Activated naive CD8-positive, alpha-beta T cell treated with anti-CD3 and anti-CD28 coated beads for 36 hours (primary cell): ENCODE results near the gene IGFBP3. TPM values are rescaled to one million over a fixed set of nuclear protein-coding genes. Genes with fewer than 3 reads are reported as not detected.

Experiments
- DNase-seq: peaks from one replicate; pipeline ENCODE4 v3.0.0; 2021
- H3K27ac Mint-ChIP-seq: one replicate; pipeline ENCODE4 v1.8.0; 2022; ENCODE audit warnings: mild to moderate bottlenecking, moderate library complexity, mixed read lengths
- H3K27me3 Mint-ChIP-seq: one replicate; pipeline ENCODE4 v1.8.0; 2022; ENCODE audit warnings: mild to moderate bottlenecking, mixed read lengths
- H3K36me3 Mint-ChIP-seq: one replicate; pipeline ENCODE4 v1.8.0; 2021; ENCODE audit warnings: mild to moderate bottlenecking, mixed read lengths
- H3K4me1 Mint-ChIP-seq: one replicate; pipeline ENCODE4 v1.8.0; 2021; ENCODE audit warnings: mixed read lengths
- H3K4me3 Mint-ChIP-seq: one replicate; pipeline ENCODE4 v1.8.0; 2022; ENCODE audit warnings: mild to moderate bottlenecking, moderate library complexity, mixed read lengths
- H3K9me3 Mint-ChIP-seq: one replicate; pipeline ENCODE4 v1.8.0; 2022; ENCODE audit warnings: mixed read lengths
- total RNA-seq, 2 experiments: library from RNA; stranded (reverse); gene quantifications; one replicate each; pipeline ENCODE4 v1.2.3, GENCODE V29; 2021

Gene IGFBP3
- total RNA-seq, 2 experiments from 2014 or later: 0.33 to 0.50 TPM

- no peaks in the 10 kb centered on the region for H3K4me1 Mint-ChIP-seq
- H3K9me3 Mint-ChIP-seq: no peaks in the 10 kb centered on the region
- no peak for DNase-seq
- no peak overlapping the region for H3K27ac Mint-ChIP-seq
- no peak overlapping the region for H3K4me3 Mint-ChIP-seq
- no peaks in the 10 kb centered on the region for H3K36me3 Mint-ChIP-seq
- peaks cover 69% of the 10 kb centered on the region for H3K27me3 Mint-ChIP-seq
Observed at GRCh38 chr7:45891462-45892402, 29.3 kb downstream of the IGFBP3 start.

DNA sequence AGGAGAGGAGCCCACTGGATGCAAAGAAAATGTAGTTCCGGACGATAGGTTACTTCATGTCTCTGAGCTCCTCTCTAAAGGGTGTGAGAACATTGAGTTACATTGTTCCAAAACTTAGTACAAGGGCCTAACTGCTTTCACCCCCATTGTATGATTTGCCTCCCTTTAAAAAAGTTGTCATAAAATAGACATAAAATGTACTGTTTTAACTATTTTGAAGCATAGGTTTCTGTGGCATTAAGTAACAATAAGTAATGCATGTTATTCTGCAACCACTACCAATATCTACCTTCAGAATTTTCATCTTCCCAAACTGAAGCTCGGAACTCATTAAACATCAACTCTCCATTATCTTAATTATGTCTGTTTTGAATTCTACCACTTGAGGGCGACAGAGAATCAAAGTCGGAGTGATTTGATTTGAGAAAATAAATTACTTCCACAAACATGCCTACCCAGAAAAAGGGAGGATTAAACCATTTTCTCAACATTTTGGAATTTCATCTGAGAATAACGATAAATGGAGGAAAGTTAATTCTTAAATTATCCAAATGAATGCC, 30.1 kb downstream of the IGFBP3 start:
- H3K4me1 Mint-ChIP-seq: no peaks in the 10 kb centered on the region
- H3K4me3 Mint-ChIP-seq: no peak overlapping the region
- no peak overlapping the region for H3K27ac Mint-ChIP-seq
- no peak for DNase-seq
- H3K9me3 Mint-ChIP-seq: no peaks in the 10 kb centered on the region
- peaks cover 69% of the 10 kb centered on the region for H3K27me3 Mint-ChIP-seq
- H3K36me3 Mint-ChIP-seq: no peaks in the 10 kb centered on the region

GRCh38 chr7:45890125-45890901, 30.8 kb downstream of the IGFBP3 start:
- no peak overlapping the region for H3K4me3 Mint-ChIP-seq
- no peaks in the 10 kb centered on the region for H3K36me3 Mint-ChIP-seq
- no peaks in the 10 kb centered on the region for H3K9me3 Mint-ChIP-seq
- H3K27ac Mint-ChIP-seq: no peak overlapping the region
- DNase-seq: no peak
- H3K27me3 Mint-ChIP-seq: peaks cover 69% of the 10 kb centered on the region
- no peaks in the 10 kb centered on the region for H3K4me1 Mint-ChIP-seq

GRCh38 chr7:45889367-45890067, 31.6 kb downstream of the IGFBP3 start:
- no peak for DNase-seq
- Mint-ChIP-seq H3K9me3 (no peaks in the 10 kb centered on the region), H3K27me3 (peaks cover 73% of the 10 kb centered on the region), H3K36me3 (no peaks in the 10 kb centered on the region), H3K27ac (no peak overlapping the region), H3K4me3 (no peak overlapping the region), H3K4me1 (no peaks in the 10 kb centered on the region)

DNA sequence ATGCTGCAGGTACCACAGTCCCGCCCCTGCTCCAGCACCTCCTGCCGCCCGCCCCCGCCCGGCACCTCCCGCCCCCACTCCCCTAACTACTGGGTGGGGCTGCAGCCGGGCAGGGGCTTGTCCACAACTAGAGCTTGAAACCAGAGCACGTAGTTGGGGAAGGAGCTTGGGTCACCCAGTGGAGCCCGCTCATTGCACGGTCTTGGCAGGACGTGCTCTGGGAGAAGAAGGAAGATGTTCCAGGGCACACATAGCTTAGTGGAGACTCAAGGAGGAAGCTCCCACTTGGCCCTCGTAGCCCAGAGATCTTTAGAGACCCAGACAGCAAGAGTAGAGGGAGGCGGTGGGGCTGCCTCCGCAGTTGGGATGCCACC, 32.1 kb downstream of the IGFBP3 start:
- no peak overlapping the region for H3K27ac Mint-ChIP-seq
- H3K36me3 Mint-ChIP-seq: no peaks in the 10 kb centered on the region
- no peaks in the 10 kb centered on the region for H3K4me1 Mint-ChIP-seq
- peak overlapping the region; percentile 11 for H3K4me3 Mint-ChIP-seq
- H3K9me3 Mint-ChIP-seq: no peaks in the 10 kb centered on the region
- DNase-seq: no peak
- peaks cover 70% of the 10 kb centered on the region for H3K27me3 Mint-ChIP-seq

- peaks cover 67% of the 10 kb centered on the region for H3K27me3 Mint-ChIP-seq
- H3K4me1 Mint-ChIP-seq: no peaks in the 10 kb centered on the region
- peak within 1 kb of the TSS; percentile 30 for H3K4me3 Mint-ChIP-seq
- no peak within 1 kb of the TSS for H3K27ac Mint-ChIP-seq
- DNase-seq: peak; percentile 3
- no peaks in the 10 kb centered on the region for H3K36me3 Mint-ChIP-seq
- no peaks in the 10 kb centered on the region for H3K9me3 Mint-ChIP-seq
Observed at GRCh38 chr7:45888185-45888992, 32.7 kb downstream of the IGFBP3 start, which contains the start of gene IGFBP1. IGFBP1 (plus strand) TSS chr7:45888488; CDS start chr7:45888653, 165 bp downstream.

- H3K4me1 Mint-ChIP-seq: no peaks in the 10 kb centered on the region
- H3K27me3 Mint-ChIP-seq: peaks cover 60% of the 10 kb centered on the region
- H3K9me3 Mint-ChIP-seq: no peaks in the 10 kb centered on the region
Observed at GRCh38 chr7:45886931-45887667, 34.0 kb downstream of the IGFBP3 start.

GRCh38 chr7:45885264-45885882, 35.7 kb downstream of the IGFBP3 start:
- Mint-ChIP-seq H3K27ac (no peak overlapping the region), H3K4me3 (no peak overlapping the region), H3K9me3 (no peaks in the 10 kb centered on the region), H3K27me3 (peaks cover 53% of the 10 kb centered on the region), H3K4me1 (no peaks in the 10 kb centered on the region), H3K36me3 (no peaks in the 10 kb centered on the region)
- DNase-seq: no peak

More at GRCh38 chr7:45886931-45887667, 34.0 kb downstream of the IGFBP3 start:
- no peaks in the 10 kb centered on the region for H3K36me3 Mint-ChIP-seq
- DNase-seq: no peak
- no peak overlapping the region for H3K27ac Mint-ChIP-seq
- no peak overlapping the region for H3K4me3 Mint-ChIP-seq

GRCh38 chr7:45884136-45884535, 36.9 kb downstream of the IGFBP3 start:
- DNase-seq: no peak
- no peak overlapping the region for H3K27ac Mint-ChIP-seq
- peaks cover 43% of the 10 kb centered on the region for H3K27me3 Mint-ChIP-seq
- no peaks in the 10 kb centered on the region for H3K4me1 Mint-ChIP-seq
- H3K9me3 Mint-ChIP-seq: peaks cover 2% of the 10 kb centered on the region
- H3K36me3 Mint-ChIP-seq: no peaks in the 10 kb centered on the region
- no peak overlapping the region for H3K4me3 Mint-ChIP-seq

- DNase-seq: no peak
- peaks cover 30% of the 10 kb centered on the region for H3K27me3 Mint-ChIP-seq
- H3K27ac Mint-ChIP-seq: no peak overlapping the region
- H3K36me3 Mint-ChIP-seq: no peaks in the 10 kb centered on the region
- no peaks in the 10 kb centered on the region for H3K4me1 Mint-ChIP-seq
- no peak overlapping the region for H3K4me3 Mint-ChIP-seq
- H3K9me3 Mint-ChIP-seq: peaks cover 3% of the 10 kb centered on the region
Observed at GRCh38 chr7:45882465-45882810, 38.6 kb downstream of the IGFBP3 start.

GRCh38 chr7:45881759-45882464, 39.2 kb downstream of the IGFBP3 start:
- peaks cover 3% of the 10 kb centered on the region for H3K9me3 Mint-ChIP-seq
- H3K27me3 Mint-ChIP-seq: peaks cover 24% of the 10 kb centered on the region
- no peak overlapping the region for H3K4me3 Mint-ChIP-seq
- no peaks in the 10 kb centered on the region for H3K4me1 Mint-ChIP-seq
- DNase-seq: no peak
- H3K27ac Mint-ChIP-seq: no peak overlapping the region
- H3K36me3 Mint-ChIP-seq: no peaks in the 10 kb centered on the region

GRCh38 chr7:45881280-45881758, 39.8 kb downstream of the IGFBP3 start:
- Mint-ChIP-seq H3K27me3 (peaks cover 18% of the 10 kb centered on the region), H3K9me3 (peaks cover 3% of the 10 kb centered on the region), H3K4me3 (no peak overlapping the region), H3K36me3 (no peaks in the 10 kb centered on the region), H3K27ac (no peak overlapping the region), H3K4me1 (no peaks in the 10 kb centered on the region)
- no peak for DNase-seq

- H3K4me3 Mint-ChIP-seq: no peak overlapping the region
- no peak overlapping the region for H3K27ac Mint-ChIP-seq
- H3K27me3 Mint-ChIP-seq: peaks cover 12% of the 10 kb centered on the region
- H3K9me3 Mint-ChIP-seq: peaks cover 3% of the 10 kb centered on the region
- H3K4me1 Mint-ChIP-seq: no peaks in the 10 kb centered on the region
- DNase-seq: no peak
- H3K36me3 Mint-ChIP-seq: no peaks in the 10 kb centered on the region
Observed at GRCh38 chr7:45880433-45880860, 40.6 kb downstream of the IGFBP3 start.
